Right renal pelvis (tissue), 4 donors: Measurements from ENCODE around the gene GDPD2. TPM values are rescaled to one million over a fixed set of nuclear protein-coding genes. Genes with fewer than 3 reads are reported as not detected.

Source experiments
- DNase-seq, 4 donors: peaks; one replicate each; pipeline ENCODE4 v3.0.0-alpha.2; 2013; ENCODE audit warnings: low read depth in 4 of 4, low spot score in 3 of 4, missing footprints in 1 of 4
- polyA plus RNA-seq, 4 donors: library from polyadenylated mRNA; unstranded; fragments of 120-200 nt; gene quantifications; one replicate each; pipeline ENCODE4 v1.2.1, GENCODE V29; 2013; ENCODE audit not compliant: insufficient read length in 4 of 4

Gene GDPD2
- polyA plus RNA-seq, 4 donors, result 1.0 to 2.1 (median 1.5) TPM

- no peak for DNase-seq
Measured at GRCh38 chrX:70436343-70436742, 13.2 kb downstream of the GDPD2 start.

DNA sequence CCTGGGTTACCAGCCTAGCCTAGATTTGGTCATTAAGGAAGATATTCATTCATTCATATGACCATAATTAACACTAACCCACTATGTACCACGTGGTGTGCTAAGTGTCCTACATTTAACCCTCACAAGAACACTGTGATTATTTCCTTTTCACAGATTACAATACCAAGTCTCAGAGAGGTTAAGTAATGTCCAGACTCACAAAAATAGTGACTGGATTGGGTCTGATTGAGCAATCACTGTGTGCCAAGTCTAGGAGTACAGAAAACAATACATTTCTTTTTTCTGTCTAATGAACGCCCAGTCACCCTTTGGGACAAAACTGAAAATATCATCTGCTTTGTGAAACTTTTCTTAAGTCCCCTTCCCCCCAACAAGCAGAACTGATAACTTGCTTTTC is 13.9 kb downstream of the GDPD2 start:
- DNase-seq, result no peak

DNA sequence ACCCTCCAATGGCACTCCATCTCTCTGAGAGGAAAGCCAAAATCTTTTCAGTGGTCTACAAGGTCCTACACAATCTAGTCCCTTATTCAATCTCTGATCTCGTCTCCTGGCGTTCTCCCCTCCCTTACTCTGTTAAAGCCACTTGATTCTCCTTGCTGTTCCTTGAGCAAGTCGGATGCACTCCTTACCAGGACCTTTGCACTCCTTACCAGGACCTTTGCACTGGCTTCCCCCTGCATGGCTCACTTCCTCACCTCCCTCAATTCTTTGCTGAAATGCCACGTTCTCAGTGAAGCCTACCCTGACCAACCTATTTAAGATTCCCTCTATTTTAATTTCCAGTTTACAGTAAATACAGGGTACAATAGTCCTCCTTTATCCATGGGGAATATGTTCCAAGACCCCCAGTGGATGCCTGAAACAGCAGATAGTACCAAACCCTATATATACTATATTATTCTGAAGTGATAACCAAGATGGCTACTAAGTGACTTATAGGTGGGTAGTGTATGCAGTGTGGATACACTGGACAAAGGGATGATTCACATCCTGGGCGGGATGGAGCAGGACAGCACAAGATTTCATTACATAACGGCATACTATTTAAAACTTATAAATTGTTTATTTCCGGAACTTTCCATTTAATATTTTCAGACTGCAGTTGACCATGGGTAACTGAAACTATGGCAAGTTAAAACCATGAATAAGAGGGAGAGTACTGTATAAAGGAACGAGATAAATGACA is 15.0 kb downstream of the GDPD2 start:
- DNase-seq, result no peak

DNA sequence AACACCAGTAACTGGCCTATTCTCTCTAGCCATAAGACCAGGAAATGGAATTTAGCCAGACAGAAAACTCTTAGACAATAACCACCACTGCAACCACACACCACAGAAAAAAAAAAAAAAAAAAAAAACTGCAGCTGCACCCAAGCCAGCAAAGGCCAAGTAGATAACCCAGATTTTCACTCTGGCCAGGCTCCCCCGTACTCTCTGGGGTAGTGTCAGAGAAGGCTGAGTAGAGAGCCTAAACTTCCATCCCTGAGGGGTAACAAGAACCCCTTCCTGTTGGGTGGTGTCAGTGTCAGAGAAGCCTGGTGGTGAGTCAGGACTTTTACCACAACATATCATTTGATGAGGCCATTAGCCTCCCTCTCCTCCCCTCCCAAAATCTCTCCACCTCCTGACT is 15.9 kb downstream of the GDPD2 start:
- no peak for DNase-seq

- DNase-seq, result no peak
Measured at GRCh38 chrX:70442224-70442623, 19.1 kb downstream of the GDPD2 start.

DNA sequence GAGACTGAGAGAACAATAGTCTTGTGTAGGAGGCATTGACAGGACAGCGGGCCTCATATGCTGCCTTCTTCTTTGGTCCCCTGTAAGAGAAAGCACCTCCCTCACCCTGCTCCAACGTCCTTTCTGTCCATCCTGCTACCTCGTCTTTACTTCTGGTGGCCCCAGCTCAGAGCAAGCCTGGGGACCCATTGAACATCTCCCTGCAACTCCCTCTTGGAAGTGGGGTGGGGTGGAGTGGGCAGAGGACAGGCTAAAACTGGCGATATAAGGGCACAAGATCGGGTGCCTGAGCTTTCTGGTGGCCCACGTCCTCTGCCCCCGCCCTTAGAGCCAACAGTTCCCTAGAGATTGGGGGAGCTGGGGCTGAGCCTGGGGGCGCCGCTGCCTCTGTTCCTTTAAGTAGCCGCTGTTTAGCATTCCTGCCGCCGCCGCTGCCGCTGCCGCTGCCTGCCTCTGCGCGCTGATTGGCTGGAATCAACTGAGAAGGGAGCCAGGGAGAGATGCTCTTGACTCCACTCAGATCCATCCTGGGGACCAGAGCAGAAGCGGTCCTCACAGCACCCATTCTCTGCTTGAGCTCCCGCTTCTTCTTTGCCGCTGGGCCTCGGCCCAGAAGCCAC is 21.3 kb downstream of the GDPD2 start, which contains the start of gene DLG3:
TSS of gene DLG3 (plus strand) at position 510 of the 620 bp plus-strand sequence. CDS start 367 bp downstream, outside the sequence.
- no peak for DNase-seq

- DNase-seq, result no peak
Measured at GRCh38 chrX:70444946-70445656, 22.0 kb downstream of the GDPD2 start.

DNA sequence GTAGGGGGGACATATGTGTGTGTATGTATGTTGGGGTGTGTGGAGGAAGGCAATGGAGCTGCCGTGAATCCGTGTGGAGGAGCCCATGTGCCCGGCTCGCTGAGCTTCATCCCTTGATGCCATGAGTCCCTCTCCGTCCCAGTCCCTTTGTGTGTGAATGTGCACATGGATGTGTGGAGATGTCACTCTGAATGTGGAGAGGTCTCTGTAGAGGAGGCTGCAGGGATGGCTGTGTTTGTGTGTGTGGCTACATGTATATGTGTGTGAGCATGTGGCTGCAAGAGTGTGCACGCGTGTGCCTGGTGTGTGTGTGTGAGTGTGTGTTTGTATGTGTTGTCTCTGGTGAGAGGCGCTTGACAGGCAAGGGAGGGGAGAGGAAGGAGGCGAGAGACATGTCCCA is 22.8 kb downstream of the GDPD2 start:
- DNase-seq, result no peak

DNA sequence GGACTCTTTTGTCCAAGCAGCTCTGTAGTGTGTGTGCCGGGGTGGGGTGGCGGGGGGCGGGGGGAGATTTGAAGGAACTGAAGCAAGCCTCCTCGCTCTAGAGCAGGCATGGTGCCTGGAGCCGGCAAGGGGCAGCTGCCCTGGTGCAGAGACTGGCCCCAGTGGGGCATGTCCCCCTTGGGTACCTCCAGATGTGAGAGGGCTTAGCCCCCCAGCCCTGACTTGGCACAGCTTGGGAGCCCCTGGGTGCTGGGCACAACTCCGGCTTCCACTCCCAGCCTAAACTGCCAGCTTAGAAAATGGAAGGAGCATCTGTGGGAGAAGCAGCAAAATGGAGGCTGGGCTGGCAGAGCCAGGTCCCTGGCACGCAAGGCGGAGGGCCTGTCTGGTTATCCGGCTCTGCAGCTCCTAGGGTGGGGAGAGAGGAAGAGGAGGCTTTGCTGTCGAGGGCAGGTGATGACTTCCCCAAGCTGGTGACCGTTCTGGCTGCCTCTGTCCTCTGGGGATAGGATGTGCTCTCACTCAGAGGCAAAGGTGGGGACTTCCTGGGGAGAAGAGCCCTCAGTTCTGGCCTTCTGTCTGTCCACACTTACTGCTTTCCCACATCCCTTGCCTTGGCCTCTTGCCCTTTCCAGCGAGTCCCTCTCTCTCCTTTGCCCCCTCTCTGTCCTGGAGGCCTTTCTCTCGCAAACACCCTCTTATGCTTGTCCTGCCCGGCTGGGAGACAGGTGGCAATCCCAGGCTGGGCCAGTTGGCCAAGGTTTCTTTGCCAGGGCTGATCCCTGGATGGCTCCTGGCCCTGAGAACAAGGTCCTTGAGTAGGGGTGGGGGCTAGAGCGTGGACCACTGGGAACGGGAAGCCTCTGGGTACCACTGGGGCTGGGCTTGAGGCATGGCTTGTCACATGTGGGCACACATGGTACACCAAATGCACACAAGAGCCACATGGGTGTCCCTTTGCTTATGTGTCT is 23.6 kb downstream of the GDPD2 start:
- no peak for DNase-seq

- no peak for DNase-seq
Measured at GRCh38 chrX:70449457-70449966, 26.4 kb downstream of the GDPD2 start.

GRCh38 chrX:70452143-70452733 is 29.1 kb downstream of the GDPD2 start:
- no peak for DNase-seq

- DNase-seq, result no peak
Measured at GRCh38 chrX:70453024-70453618, 30.0 kb downstream of the GDPD2 start.

GRCh38 chrX:70454441-70455365 is 31.6 kb downstream of the GDPD2 start:
- peak in 3 of 4 donors; percentile 51 to 73 (median 69) for DNase-seq

GRCh38 chrX:70455366-70456202 is 32.5 kb downstream of the GDPD2 start:
- DNase-seq, result no peak

GRCh38 chrX:70456256-70456655 is 33.1 kb downstream of the GDPD2 start:
- no peak for DNase-seq

DNA sequence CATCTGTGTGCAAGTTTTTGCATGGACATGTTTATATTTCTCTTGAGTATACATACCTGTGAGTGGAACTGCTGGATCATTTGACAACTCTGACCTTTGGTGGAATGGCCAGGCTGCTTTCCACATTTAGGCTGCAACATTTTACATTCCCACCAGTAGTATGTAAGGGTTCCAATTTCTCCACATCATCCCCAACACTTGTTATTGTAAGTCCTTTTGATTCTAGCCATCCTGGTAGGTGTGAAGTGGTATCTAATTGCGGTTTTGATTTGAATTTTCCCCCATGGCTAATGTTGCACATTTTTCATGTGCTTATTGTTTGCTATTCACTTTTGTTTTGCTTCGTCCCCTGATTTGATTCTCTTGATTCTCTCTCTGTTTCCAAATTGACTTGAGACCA is 37.9 kb downstream of the GDPD2 start:
- no peak for DNase-seq

DNA sequence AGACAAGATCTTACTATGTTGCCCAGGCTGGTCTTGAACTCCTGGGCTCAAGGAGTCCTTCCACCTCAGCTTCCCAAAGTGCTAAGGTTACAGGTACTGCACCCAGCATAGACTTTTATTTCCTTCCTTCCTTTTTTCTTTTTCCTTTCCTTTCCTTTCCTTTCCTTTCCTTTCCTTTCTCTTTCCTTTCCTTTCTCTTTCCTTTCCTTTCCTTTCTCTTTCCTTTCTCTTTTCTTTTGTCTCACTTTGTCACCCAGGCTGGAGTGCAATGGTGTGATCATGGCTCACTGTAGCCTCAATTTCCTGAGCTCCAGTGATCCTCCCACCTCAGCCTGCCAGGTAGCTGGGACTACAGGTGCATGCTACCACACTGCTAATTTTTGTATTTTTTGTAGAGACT is 40.9 kb downstream of the GDPD2 start:
- no peak for DNase-seq
